ENCODE measurements around the gene RIPK3.
"Not testable (repeated sequence)": the region's sequence is repeated elsewhere in the genome, so short reads cannot be mapped to it uniquely, and the experiment has no call there.

The RIPK3 gene

DNA sequence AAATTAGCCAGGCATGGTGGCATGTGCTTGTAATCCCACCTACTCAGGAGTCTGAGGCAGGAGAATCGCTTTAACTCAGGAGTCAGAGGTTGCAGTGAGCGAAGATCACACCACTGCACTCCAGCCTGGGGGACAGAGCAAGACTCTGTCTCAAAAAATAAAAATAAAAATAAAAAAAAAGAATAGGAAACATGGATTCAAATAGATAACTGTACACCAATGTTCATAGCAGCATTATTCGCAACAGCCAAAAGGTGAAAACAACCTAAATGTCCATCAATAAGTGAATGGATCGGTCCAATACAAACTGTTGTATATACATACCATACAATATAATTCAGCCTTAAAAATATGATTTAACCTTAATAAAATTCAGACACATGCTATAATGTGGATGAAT, 3.1 kb upstream of the RIPK3 start:
- DNase-seq, result no peak

DNA sequence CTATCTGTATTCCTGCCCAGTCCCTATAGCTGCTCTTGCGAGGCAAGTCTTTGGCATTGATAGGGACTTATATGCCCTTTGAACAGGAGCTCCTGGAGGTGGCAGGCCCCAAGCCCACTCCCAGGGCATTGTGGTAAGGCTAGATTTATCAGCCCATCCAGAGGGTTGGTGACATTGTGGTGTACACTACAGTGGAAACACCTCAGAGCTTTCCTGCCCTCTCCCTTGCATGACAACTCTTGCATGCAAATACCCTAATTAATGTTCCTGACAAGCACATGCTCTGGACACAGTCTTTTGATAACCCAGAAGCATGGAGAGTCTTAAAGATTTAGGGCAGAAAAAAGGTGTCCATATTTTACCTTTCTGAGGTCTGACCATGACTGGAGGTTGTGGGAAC, 815 bp upstream of the RIPK3 start:
- DNase-seq, result no peak

DNA sequence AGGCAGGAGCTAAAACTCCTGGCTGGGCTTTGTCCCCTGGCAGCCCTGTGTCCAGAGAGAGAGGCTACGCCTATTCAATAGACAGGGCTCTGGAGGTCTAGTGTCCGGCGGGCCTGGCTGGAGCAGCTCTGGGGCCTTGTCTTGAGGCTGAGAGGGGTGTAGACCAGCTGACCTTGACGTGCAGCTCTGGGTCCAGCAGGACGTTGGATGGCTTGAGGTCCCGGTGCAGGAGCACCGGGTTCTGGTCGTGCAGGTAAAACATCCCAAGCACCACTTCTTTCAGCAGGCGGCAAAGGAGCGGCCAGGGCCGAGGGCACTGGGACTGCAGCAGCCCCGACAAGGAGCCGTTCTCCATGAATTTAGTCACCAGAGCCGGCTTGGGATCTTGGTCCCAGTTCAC, 948 bp downstream of the RIPK3 start:
- DNase-seq, result no peak

DNA sequence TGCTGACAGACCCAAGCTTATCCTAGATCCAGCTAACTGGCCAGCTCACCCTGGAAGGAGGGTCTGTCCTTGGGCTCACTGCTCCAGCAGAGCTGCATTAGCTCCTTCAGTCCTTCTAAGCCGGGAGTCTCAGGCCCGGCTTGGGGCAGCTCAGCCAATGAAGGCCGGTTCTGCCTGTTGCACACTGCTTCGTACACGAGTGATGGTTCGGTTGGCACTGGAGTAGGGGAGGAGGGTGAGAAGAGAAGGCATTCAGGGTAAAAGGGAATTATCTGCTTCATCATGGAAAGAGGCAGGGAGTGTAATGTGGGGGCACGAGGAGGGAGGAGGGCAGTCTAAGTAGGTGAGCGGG, 2.0 kb downstream of the RIPK3 start:
- no peak for DNase-seq

DNA sequence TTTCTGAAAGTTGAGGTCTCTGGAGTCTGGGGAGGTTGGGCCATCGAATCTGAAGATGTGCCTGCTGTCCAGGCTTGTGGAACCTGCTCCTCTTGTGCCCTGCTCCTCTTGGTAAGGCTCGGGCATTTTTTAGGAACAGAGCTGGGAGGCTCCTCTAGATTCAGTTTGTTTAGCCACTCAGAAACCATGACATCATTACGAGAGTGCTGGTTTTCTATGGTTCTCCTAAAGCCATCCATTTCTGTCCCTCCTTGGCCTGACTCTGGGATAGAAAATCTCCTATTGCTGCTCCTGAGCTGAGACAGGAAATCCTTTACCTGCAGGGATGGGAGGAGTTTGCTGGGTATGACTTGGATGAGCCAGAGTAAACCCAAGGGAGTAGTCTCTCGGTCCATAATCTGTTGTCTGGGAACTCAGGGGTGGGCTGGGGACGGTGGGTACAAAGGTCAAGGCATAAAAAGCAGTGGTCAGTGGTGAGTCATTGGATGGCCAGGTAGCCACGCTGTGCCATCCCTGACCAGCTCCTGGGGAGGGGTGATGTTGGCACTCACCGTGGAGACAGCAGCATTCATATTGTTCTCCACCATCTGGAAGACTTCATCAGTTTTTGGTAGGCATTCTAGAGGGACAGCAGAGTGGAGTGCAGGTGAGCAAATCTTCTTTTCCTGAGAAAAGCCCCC, 2.5 kb downstream of the RIPK3 start:
- no peak for DNase-seq

DNA sequence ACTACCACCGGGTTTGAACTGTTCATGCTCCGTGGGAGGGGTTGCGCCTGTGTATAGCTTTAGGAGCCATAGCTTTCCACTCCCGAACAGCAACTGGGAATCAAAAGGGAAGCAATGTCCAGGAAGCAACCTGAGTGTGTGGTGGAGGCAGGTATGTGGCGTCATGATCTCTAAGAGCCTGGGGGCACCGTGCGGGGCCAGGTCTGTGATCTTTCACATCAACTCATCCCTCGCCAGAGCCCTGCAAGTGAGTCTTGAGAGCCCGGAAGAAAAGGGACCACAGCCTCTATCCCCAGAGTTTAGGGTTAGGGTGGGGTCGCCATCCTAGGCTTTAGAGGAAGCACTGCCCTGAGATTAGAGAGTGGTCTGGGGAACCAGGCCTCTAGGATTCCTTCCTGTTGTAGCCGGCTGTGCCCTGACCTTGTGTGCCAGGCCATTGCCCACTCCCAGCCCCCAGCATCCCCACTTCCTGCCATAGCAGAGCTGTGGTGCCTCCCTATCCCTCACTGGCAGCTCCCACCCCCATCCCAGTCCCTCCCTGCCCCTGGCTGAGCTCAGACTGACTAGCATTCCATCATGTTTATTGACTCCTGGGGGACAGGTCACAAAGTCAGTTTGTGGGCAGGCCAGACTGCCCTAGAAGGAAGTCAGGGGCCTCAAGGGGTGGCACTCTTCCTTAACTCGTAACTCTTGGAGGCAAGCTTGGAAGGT, 4.2 kb downstream of the RIPK3 start:
- no peak for DNase-seq

DNA sequence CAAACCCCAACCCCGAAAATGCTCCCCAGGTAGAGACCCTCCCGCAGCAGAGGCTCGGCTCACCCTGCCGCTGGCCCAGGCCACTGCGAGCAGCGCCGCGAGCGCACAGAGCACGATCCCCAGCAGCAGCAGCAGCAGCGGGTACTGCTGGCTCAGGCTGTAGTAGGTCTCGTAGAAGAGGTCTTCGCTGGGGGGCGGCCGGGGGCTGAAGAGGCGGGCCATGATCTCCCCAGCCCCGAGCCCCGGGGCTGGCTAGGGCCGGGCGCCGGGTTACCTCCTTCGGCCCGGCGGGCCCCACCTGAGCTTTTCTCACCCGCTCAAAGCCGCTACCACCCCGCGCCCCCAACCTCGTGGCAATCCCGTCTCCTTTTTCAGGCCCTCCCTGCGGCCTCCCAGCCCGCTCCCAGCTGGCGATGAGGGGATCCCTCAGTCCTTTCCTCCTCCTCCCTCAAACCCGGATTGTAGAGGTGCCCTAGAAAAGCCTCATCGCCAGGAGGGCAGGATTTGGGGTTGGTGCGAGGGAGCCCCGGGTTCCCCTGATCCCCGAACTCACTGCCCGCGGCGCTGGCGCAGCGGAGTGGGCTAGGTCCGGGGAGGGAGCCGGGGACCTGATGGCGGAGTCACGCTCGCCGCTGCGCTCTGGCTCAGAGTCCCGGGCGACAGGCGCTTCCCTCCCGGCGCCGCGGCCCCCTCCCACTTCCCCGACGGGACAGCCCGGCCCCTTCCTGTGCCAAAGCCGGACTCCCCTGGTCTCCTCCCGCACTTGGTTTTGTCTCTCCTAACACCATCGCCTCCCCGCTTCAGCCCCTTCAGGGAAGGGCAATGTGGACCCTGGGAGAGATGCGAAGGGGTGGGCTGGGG, 5.1 kb downstream of the RIPK3 start, which contains the start of gene ADCY4:
TSS of gene ADCY4 (minus strand) at position 641 of the 861 bp plus-strand sequence. CDS start at position 222, 419 bp downstream.
- DNase-seq, result no peak

DNA sequence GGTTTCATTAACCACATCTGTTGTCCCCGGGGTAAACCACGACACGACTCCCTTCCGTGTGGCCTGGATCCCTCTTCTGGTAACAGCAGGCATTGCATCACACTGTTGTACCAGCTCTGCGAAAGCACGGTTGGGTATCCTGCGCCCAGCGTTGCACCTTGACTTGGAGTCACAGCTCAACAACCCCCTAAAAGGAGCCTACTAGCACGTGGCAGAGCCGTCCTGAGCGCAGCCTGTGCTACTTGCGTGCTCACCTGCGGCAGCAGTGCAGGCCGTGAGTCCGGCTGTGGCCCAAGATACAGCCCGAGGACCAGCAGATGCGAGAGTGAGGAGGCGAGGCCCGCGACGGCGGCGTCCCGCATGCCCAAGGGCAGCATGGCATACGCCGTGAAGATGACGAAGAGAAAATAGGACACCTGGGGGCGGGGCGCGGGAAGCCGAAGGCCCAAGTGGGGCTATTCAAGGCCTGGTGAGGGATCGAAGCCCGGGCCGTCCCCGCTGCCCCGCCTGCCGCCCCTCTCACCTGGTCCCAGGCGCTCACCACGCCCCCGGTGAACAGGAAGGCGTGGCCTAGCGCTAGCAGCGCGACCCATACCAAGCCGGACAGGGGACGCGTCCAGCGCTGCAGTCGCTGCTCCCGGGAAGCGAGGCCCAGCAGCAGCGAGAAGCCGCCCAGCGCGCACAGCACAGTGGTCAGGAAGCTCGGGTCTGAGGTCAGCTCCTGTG, 7.4 kb downstream of the RIPK3 start:
- no peak for DNase-seq

DNA sequence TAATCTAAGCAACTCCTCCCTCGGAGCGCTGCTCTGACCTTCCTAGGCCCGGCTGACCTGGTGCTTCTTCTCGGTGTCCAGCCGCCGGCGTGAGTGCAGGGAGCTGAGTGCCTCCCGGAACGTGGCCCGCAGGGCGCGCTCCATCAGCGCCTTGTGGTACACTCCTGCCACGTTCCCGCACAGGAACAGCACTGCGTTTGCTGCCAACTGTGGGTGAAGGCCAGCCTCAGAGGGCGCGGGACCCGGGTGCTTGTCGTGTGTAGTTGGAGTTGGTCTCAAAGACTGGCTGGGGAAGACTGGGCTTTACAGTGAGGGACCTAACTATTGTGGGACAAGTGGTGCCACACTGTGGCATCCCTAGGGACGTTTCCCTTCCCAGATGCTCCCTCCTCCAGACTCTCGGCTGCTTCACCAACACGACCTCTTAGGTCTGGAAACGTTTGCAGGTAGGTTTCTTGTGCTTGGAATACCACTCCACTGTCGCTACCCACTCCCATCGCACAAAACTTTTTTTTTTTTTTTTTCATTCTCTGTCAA, 8.0 kb downstream of the RIPK3 start:
- no peak for DNase-seq

DNA sequence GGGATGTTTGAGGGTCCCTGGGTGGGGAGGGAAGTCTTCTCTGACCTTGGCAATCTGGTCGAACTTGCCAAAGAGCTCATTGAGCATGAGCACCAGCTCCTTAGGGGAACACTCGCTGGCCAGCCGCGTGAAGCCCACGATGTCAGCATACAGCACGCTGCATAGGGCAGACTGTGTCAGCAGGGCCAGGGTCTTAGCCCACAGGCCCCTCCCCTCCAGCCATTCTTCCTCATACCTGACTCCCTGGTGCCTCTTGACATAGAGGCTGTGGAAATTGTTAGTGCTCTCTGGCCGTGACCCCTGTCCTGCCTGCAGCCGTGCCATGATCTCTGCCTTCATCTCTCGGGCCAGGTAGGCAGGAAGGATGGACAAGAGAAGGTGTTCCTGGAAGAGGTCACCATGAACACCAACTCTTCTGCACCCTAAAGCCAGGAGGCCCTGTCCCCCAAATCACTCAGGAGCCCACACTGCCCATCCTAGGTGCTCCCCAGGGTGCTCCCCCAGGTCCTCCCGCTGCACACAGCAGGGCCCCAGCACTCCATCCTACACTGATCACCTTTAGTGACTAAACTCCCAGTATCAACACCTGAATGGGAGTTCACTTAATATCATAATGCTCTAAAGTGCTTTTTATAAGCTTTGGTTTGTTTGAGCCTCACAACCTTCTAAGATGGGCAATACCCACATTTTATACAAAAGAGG, 8.7 kb downstream of the RIPK3 start:
- DNase-seq, result no peak

DNA sequence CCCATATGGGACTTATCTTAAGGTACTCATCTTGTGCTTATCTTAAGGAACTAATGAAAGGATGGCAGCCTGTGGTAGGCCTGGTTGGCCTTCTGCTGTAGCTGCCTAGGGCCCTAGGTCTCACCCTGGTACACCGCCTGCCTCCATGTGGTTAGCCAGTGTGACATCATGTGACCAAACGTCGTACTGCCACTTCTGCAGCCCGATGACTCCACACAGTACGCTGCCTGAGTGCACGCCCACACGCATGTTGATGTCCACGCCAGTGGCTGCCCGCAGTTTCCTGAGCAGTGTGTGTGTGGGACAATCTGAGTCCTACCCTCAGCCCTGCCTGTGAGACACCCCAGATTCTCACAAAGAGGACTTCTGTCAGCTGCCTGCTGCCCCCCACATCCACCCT, 10.1 kb downstream of the RIPK3 start:
- DNase-seq, result no peak

DNA sequence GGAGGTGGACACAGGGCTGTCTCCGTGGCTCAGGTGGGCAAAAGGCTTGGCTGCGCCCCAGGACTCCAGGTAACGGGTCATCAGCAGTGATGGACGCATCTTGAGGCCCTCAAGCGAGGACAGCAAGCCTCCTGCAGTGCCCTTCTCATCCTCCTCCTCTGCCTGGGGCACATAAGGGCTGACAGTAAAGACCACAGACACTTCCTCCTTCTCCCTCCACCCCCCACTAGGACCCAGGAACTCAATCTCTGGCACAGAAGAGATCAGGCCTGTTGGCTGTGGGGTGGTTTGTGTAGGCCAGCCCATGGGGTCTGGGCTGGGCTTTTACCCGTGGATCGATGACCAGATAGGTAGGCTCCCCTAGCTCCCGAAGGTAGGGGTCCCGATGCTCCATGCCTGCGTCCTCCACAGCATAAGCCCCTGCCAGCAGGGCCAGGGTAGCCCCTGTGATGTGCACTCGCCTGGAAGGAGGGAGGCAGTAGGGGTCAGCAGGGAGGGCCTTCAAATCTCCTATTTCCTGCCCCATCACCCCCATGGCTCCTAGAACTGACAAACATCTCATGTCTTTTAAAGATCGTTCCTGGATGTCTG, 10.6 kb downstream of the RIPK3 start:
- no peak for DNase-seq

DNA sequence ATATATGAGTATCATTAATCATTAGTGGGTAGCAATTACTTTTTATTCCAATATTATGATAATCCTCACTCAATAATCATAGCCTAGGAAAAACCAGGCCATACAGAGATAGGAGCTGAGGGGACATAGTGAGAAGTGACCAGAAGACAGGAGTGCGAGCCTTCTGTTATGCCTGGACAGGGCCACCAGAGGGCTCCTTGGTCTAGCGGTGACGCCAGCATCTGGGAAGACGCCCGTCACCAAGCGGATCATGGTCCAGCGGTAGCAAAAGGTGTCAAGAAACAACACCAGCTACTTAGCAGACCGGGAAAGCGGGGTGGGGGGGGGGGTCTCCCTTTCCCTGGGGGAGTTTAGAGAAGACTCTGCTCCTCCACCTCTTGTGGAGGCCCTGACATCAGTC, 11.9 kb downstream of the RIPK3 start:
- DNase-seq, result not testable (repeated sequence)

DNA sequence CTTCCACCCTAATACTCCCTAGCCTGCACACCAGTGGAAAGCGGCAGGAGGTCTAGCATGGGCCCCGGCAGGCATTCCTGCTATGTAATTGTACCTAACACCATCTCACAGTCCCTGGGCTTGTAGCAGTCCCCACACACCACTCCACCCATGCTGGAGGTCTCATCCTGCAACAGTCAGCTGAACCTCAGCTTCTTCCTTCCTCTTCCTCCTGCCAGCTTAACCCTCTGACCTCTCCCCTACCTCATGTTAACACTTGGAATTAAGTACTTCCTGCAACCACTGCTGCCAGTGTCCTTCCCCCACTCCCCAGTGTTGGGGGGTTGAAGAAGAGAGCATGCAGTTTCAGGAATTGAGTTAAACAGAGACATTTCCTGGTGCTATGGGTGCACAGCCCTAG, 12.5 kb downstream of the RIPK3 start:
- no peak for DNase-seq

DNA sequence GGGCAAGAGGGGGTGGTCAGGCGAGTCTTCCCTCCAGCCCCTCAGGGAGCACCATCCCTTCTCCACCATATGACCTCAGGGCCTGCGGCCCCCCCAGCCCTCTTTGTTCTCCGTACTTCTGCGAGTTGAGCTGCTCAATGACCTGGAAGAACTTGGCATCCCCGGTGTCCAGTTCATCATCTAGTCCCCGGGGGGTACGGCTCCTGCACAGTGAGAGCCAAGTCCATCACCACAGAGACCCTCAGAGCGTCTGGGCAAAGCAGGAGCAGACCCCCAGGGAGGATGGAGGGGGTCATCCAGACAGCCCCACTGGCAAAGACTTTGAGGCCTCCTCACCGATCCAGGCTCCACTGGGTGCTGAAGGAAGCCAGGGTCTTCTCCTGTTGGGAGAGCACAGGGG, 13.8 kb downstream of the RIPK3 start:
- DNase-seq, result no peak

DNA sequence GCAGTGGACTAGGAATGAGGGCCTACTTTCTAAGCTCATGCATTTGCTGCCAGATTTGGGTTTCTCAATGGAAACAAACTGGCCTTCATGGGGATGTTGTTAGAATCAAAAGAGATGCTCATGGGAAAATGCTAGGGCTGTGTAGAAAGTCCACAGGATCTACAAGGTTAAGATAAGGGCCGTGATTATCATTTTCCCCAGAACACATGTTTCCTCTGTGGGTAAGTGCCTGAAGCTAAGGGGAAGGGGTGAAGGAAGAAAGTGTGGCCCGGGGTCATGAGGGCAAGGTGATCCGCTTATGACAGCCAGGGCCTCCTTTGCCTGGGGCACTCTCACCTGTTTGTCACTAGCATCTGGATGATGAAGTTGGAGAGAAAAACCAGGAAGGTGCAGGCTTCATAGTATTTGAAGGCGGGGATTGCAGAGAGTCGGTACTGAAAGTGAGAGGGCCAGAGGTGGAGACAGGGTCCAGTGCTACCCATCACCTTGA, 14.7 kb downstream of the RIPK3 start:
- no peak for DNase-seq

DNA sequence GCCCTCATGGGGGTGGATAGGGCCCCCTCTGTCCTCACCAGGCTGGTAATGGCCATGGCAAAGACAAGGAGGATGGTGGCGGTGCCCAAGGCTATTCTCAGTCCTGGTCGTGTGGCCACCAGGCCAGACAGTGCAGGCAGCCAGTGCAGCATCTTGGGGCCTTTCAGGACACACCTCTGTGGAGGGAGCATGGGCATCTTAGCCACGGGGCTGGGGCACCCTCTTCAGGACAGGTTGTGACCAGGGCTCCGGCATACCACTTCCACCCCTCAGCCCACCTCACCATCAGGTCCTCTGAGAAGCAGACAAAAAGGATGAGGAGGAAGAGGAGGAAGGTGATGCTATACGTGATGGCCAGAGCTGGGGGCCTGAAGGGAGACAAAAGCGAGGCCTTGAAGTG, 15.8 kb downstream of the RIPK3 start:
- no peak for DNase-seq

DNA sequence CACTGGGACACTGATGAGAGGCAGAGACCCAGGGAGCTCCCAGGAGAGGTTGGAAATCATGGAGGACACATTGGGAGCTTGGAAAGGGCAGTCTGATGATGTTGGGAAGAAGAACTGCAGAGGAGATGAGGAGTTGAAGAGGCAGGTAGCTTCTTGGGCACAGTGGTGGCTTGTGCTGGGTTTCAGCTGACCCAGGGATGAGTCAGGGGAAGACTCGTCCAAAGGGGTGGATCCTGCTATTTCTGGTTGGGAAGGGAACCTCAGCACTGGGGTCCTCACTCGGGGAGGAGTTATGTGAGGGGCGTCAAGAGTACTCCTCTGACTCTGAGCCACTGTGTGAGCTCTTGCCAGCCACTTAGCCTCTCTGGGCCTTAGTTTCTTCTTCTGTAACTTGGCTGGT, 16.4 kb downstream of the RIPK3 start:
- DNase-seq, result no peak

DNA sequence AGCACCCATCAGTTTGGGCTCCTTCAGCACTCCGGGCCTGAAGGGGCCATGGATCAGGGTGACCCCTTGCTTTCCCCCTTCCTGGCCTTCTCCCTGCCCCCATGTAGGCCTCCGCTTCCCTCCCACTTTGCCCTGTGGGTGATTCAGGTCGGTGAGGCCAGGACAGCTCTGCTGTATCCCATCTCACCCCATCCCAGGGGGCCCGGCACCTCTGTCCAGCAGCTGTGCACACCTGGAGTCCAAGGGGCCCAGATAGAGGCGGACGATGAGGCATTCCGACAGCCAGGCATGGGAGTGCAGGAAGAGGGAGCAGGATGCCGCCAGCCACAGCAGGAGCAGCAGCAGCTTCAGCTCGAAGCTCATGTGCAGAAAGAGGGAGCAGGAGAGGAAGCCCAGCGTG, 17.1 kb downstream of the RIPK3 start:
- DNase-seq, result no peak

DNA sequence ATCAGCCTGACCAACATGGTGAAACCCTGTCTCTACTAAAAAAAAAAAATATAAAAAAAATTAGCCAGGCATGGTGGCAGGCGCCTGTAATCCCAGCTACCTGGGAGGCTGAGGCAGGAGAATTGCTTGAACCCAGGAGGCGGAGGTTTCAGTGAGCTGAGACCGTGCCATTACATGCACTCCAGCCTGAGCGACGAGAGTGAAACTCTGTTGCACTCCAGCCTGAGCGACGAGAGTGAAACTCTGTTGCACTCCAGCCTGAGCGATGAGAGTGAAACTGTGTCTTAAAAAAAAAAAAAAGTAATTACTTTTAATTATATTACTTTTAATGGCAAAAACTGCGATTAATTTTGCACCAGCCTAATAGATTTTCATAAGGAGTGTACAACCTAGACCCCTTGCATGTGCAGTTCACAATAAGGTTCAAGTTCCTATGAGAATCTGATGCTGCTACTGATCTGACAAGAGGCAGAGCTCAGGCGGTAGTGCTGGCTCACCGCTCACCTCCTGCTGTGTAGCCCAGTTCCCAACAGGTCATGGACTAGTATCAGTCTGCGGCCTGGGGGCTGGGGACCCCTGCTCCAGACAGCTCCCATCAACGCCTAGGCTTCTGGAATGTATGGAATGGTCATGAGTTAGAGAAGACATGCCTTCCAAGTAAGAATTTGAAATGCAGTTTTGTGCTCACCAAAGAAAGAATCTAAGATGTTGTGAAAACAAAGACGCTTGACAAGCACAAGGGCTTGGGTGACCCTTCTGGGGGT, 18.4 kb downstream of the RIPK3 start:
- DNase-seq, result no peak
